Adipocyte (in vitro differentiated cells): Measurements from ENCODE around the gene ITGA11.

ENCODE experiments used
- DNase-seq: peaks from one replicate; pipeline ENCODE4 v3.0.0-alpha.2; 2015; ENCODE audit warnings: low read depth
- H3K27me3 ChIP-seq: replicated peaks from 2 replicates; pipeline ENCODE4 v1.7.0; 2013; ENCODE audit warnings: mild to moderate bottlenecking, low read length, moderate library complexity; ENCODE audit not compliant: control insufficient read depth, insufficient read depth
- H3K36me3 ChIP-seq: 2 replicates; pipeline ENCODE4 v1.7.0; 2013; ENCODE audit warnings: low read length, mild to moderate bottlenecking, moderate library complexity; ENCODE audit not compliant: control insufficient read depth, insufficient read depth, severe bottlenecking
- H3K4me1 ChIP-seq: 2 replicates; pipeline ENCODE4 v1.7.0; 2013; ENCODE audit warnings: mild to moderate bottlenecking, low read length, moderate library complexity; ENCODE audit not compliant: control insufficient read depth, insufficient read depth
- H3K4me3 ChIP-seq: 2 replicates; pipeline ENCODE4 v1.7.0; 2013; ENCODE audit warnings: mild to moderate bottlenecking, low read length, moderate library complexity
- H3K9ac ChIP-seq: 2 replicates; pipeline ENCODE4 v1.7.0; 2013; ENCODE audit warnings: mild to moderate bottlenecking, low read length, moderate library complexity
- H3K9me3 ChIP-seq: 2 replicates; pipeline ENCODE4 v1.7.0; 2013; ENCODE audit warnings: mild to moderate bottlenecking, low read length, moderate library complexity; ENCODE audit not compliant: control insufficient read depth

The ITGA11 gene

GRCh38 chr15:68431792-68432401 lies at the start of gene ITGA11:
Gene ITGA11 (minus strand): TSS chr15:68432163. CDS start chr15:68432066, 97 bp downstream.
- peak; percentile 87 for DNase-seq
- H3K27me3 ChIP-seq, result peaks cover 8% of the 10 kb centered on the region
- no peaks in the 10 kb centered on the region for H3K36me3 ChIP-seq
- peak within 1 kb of the TSS; percentile 82 for H3K9ac ChIP-seq
- no peaks in the 10 kb centered on the region for H3K9me3 ChIP-seq
- H3K4me1 ChIP-seq, result peaks cover 8% of the 10 kb centered on the region
- peak within 1 kb of the TSS; percentile 83 for H3K4me3 ChIP-seq

GRCh38 chr15:68481321-68481720 lies 49.4 kb upstream of the ITGA11 start:
- DNase-seq, result no peak
- Histone ChIP-seq H3K4me3 (no peak overlapping the region), H3K4me1 (peaks cover 35% of the 10 kb centered on the region), H3K9ac (no peak overlapping the region), H3K27me3 (no peaks in the 10 kb centered on the region), H3K9me3 (no peaks in the 10 kb centered on the region), H3K36me3 (no peaks in the 10 kb centered on the region)

- Histone ChIP-seq H3K27me3 (no peaks in the 10 kb centered on the region), H3K9me3 (no peaks in the 10 kb centered on the region), H3K36me3 (no peaks in the 10 kb centered on the region), H3K4me1 (peaks cover 25% of the 10 kb centered on the region), H3K9ac (peak overlapping the region; percentile 69), H3K4me3 (no peak overlapping the region)
- DNase-seq, result no peak
These were observed 48.3 kb upstream of the ITGA11 start for GRCh38 chr15:68480296-68480695.

- peaks cover 21% of the 10 kb centered on the region for H3K4me1 ChIP-seq
- H3K9ac ChIP-seq, result peak overlapping the region; percentile 69
- H3K9me3 ChIP-seq, result no peaks in the 10 kb centered on the region
- H3K36me3 ChIP-seq, result no peaks in the 10 kb centered on the region
- H3K27me3 ChIP-seq, result no peaks in the 10 kb centered on the region
- DNase-seq, result peak; percentile 30
- H3K4me3 ChIP-seq, result peak overlapping the region; percentile 14
These were observed 47.9 kb upstream of the ITGA11 start for GRCh38 chr15:68479870-68480269.

- DNase-seq, result peak; percentile 84
- peak overlapping the region; percentile 14 for H3K4me3 ChIP-seq
- peak overlapping the region; percentile 69 for H3K9ac ChIP-seq
- H3K4me1 ChIP-seq, result peaks cover 17% of the 10 kb centered on the region
- H3K36me3 ChIP-seq, result no peaks in the 10 kb centered on the region
- H3K27me3 ChIP-seq, result no peaks in the 10 kb centered on the region
- H3K9me3 ChIP-seq, result no peaks in the 10 kb centered on the region
These were observed 47.4 kb upstream of the ITGA11 start for GRCh38 chr15:68479406-68479805.

- no peak for DNase-seq
- H3K9me3 ChIP-seq, result no peaks in the 10 kb centered on the region
- no peaks in the 10 kb centered on the region for H3K36me3 ChIP-seq
- H3K27me3 ChIP-seq, result no peaks in the 10 kb centered on the region
- peaks cover 17% of the 10 kb centered on the region for H3K4me1 ChIP-seq
- H3K9ac ChIP-seq, result peak overlapping the region; percentile 9
- H3K4me3 ChIP-seq, result no peak overlapping the region
These were observed 46.9 kb upstream of the ITGA11 start for GRCh38 chr15:68478853-68479252.

- DNase-seq, result no peak
- H3K27me3 ChIP-seq, result no peaks in the 10 kb centered on the region
- H3K9ac ChIP-seq, result no peak overlapping the region
- H3K4me3 ChIP-seq, result no peak overlapping the region
- H3K4me1 ChIP-seq, result peaks cover 17% of the 10 kb centered on the region
- H3K9me3 ChIP-seq, result no peaks in the 10 kb centered on the region
- no peaks in the 10 kb centered on the region for H3K36me3 ChIP-seq
These were observed 43.5 kb upstream of the ITGA11 start for GRCh38 chr15:68475449-68475848.

- H3K9ac ChIP-seq, result no peak overlapping the region
- no peaks in the 10 kb centered on the region for H3K27me3 ChIP-seq
- H3K4me1 ChIP-seq, result peaks cover 8% of the 10 kb centered on the region
- no peaks in the 10 kb centered on the region for H3K36me3 ChIP-seq
- H3K4me3 ChIP-seq, result no peak overlapping the region
- H3K9me3 ChIP-seq, result peaks cover 12% of the 10 kb centered on the region
- DNase-seq, result no peak
These were observed 39.6 kb upstream of the ITGA11 start for GRCh38 chr15:68471541-68471940.

GRCh38 chr15:68470976-68471375 lies 39.0 kb upstream of the ITGA11 start:
- Histone ChIP-seq H3K27me3 (no peaks in the 10 kb centered on the region), H3K36me3 (no peaks in the 10 kb centered on the region), H3K9me3 (peaks cover 12% of the 10 kb centered on the region), H3K4me1 (peaks cover 10% of the 10 kb centered on the region), H3K4me3 (no peak overlapping the region), H3K9ac (no peak overlapping the region)
- DNase-seq, result no peak

- H3K4me3 ChIP-seq, result no peak overlapping the region
- H3K27me3 ChIP-seq, result no peaks in the 10 kb centered on the region
- no peaks in the 10 kb centered on the region for H3K36me3 ChIP-seq
- DNase-seq, result no peak
- H3K9ac ChIP-seq, result no peak overlapping the region
- H3K9me3 ChIP-seq, result peaks cover 12% of the 10 kb centered on the region
- H3K4me1 ChIP-seq, result peaks cover 18% of the 10 kb centered on the region
These were observed 38.2 kb upstream of the ITGA11 start for GRCh38 chr15:68470049-68470742.

- no peak for DNase-seq
- Histone ChIP-seq H3K27me3 (no peaks in the 10 kb centered on the region), H3K4me1 (peaks cover 26% of the 10 kb centered on the region), H3K4me3 (no peak overlapping the region), H3K9ac (no peak overlapping the region), H3K9me3 (peaks cover 12% of the 10 kb centered on the region), H3K36me3 (no peaks in the 10 kb centered on the region)
These were observed 37.4 kb upstream of the ITGA11 start for GRCh38 chr15:68469162-68470048.
